ENCODE results near the gene AUTS2.

The AUTS2 gene

DNA sequence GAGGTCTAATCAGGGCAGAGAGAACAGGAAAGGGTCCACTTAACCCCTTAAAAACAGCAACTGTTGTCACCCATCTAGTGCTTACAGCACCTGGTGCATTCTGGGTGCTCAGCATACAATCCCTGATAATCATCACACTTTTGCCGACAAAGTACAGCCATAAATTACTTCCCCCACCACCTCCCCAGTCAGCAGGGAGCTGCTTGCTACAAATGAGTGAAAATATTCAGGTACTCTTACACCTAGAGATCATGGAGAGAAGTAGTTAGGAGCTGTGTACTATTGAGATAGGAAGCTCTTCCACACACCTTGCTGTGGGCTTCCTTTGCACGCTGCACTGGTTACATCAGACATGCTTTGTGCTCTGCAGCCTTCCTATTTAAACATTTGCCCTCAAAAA, 810.2 kb downstream of the AUTS2 start:
- CTCF ChIA-PET: no interaction called here
- no peak for TF ChIP-seq SP1 (IDR thresholded peaks at IDR 0.05)
- TF ChIP-seq, protein P1, sequence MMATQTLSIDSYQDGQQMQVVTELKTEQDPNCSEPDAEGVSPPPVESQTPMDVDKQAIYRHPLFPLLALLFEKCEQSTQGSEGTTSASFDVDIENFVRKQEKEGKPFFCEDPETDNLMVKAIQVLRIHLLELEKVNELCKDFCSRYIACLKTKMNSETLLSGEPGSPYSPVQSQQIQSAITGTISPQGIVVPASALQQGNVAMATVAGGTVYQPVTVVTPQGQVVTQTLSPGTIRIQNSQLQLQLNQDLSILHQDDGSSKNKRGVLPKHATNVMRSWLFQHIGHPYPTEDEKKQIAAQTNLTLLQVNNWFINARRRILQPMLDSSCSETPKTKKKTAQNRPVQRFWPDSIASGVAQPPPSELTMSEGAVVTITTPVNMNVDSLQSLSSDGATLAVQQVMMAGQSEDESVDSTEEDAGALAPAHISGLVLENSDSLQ (IDR thresholded peaks at IDR 0.05): no peak
- TF ChIP-seq FOXA1 (IDR thresholded peaks at IDR 0.05): no peak
- no peak for TF ChIP-seq L3MBTL2 (conservative IDR thresholded peaks at IDR 0.05)
- no peak for TF ChIP-seq NFRKB (IDR thresholded peaks at IDR 0.05)
- TF ChIP-seq ELF4 (IDR thresholded peaks at IDR 0.05): no peak
- no peak for TF ChIP-seq ZNF384 (IDR thresholded peaks at IDR 0.05)
- no peak for TF ChIP-seq FOXM1 (IDR thresholded peaks at IDR 0.05; ENCODE audit: borderline replicate concordance)
- TF ChIP-seq ARNT (IDR thresholded peaks at IDR 0.05): no peak
- no peak for TF ChIP-seq FOXK2 (IDR thresholded peaks at IDR 0.05)
- TF ChIP-seq LEF1 (IDR thresholded peaks at IDR 0.05; ENCODE audit: borderline replicate concordance): no peak
- no peak for TF ChIP-seq SUZ12 (IDR thresholded peaks at IDR 0.05)
- DNase-seq (ENCODE audit: extremely low spot score): no peak
- POLR2A ChIA-PET: no interaction called here

DNA sequence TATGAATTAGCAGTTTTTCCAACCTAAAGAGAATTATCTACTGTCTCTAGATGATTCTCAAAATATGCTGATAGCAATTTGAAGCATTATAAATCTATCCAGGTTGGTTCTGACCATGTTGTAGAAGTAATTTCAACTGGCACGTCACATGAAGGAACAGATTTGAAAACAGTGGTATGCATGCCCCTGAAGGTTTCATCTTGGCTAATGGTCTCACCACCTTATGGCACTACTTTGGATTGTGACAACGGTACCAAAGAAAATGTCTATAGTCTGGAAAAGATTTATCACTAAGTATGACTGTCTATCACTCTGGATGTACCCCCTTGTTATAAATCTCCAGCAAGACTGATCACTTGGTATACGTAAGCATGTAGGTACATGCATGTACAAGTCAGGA, 810.6 kb downstream of the AUTS2 start:
- TF ChIP-seq ARNT (IDR thresholded peaks at IDR 0.05) (no peak), HDGF (IDR thresholded peaks at IDR 0.05; ENCODE audit: borderline replicate concordance) (no peak), NFRKB (IDR thresholded peaks at IDR 0.05) (no peak), BHLHE40 (IDR thresholded peaks at IDR 0.05; ENCODE audit: borderline replicate concordance) (no peak), SP1 (IDR thresholded peaks at IDR 0.05) (no peak), SUZ12 (IDR thresholded peaks at IDR 0.05) (no peak), TARDBP (IDR thresholded peaks at IDR 0.05) (no peak), FOXK2 (IDR thresholded peaks at IDR 0.05) (no peak), LEF1 (IDR thresholded peaks at IDR 0.05; ENCODE audit: borderline replicate concordance) (no peak), FOXA1 (IDR thresholded peaks at IDR 0.05) (no peak), CTBP1 (IDR thresholded peaks at IDR 0.05; ENCODE audit: borderline replicate concordance) (no peak), L3MBTL2 (conservative IDR thresholded peaks at IDR 0.05) (no peak), FOXM1 (IDR thresholded peaks at IDR 0.05; ENCODE audit: borderline replicate concordance) (no peak), ZNF384 (IDR thresholded peaks at IDR 0.05) (no peak), ELF4 (IDR thresholded peaks at IDR 0.05) (no peak)
- TF ChIP-seq, protein P1 (IDR thresholded peaks at IDR 0.05): no peak
- DNase-seq (ENCODE audit: extremely low spot score): no peak
- ChIA-PET POLR2A (no interaction called here), CTCF (no interaction called here)

DNA sequence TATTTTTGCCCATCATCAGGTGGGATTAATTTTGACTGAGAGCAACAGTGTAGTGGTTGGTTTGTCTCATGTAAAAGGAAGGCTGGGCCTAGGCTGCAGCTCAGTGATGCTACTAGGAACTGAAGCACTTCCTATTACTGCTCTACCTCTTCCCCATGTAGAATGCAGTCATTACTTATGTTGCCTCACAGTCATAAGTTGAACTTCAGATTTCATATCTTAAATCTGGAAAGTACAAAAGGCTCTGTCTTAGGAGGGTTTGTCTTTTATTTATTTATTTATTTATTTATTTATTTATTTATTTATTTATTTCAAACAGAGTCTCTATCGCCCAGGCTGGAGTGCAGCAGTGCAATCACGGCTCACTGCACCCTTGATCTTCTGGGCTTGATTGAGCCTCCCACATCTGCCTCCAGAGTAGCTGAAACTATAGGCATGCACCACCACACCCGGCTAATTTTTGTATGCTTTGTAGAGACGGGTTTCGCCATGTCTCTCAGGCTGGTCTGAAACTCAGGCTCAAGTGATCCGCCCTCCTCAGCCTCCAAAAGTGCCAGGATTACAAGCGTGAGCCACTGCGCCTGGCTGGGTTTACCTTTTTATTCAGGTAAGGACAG, 812.0 kb downstream of the AUTS2 start:
- POLR2A ChIA-PET: no interaction called here
- DNase-seq (ENCODE audit: extremely low spot score): no peak
- CTCF ChIA-PET: no interaction called here
- TF ChIP-seq FOXK2 (IDR thresholded peaks at IDR 0.05): no peak
- TF ChIP-seq SUZ12 (IDR thresholded peaks at IDR 0.05): no peak
- TF ChIP-seq ARNT (IDR thresholded peaks at IDR 0.05): no peak
- no peak for TF ChIP-seq LEF1 (IDR thresholded peaks at IDR 0.05; ENCODE audit: borderline replicate concordance)
- TF ChIP-seq SP1 (IDR thresholded peaks at IDR 0.05): no peak
- no peak for TF ChIP-seq CTBP1 (IDR thresholded peaks at IDR 0.05; ENCODE audit: borderline replicate concordance)
- no peak for TF ChIP-seq NFRKB (IDR thresholded peaks at IDR 0.05)
- TF ChIP-seq, protein P1 (IDR thresholded peaks at IDR 0.05): no peak
- TF ChIP-seq TARDBP (IDR thresholded peaks at IDR 0.05): no peak
- no peak for TF ChIP-seq L3MBTL2 (conservative IDR thresholded peaks at IDR 0.05)
- TF ChIP-seq FOXM1 (IDR thresholded peaks at IDR 0.05; ENCODE audit: borderline replicate concordance): no peak
- no peak for TF ChIP-seq HDGF (IDR thresholded peaks at IDR 0.05; ENCODE audit: borderline replicate concordance)
- TF ChIP-seq FOXA1 (IDR thresholded peaks at IDR 0.05): no peak
- no peak for TF ChIP-seq BHLHE40 (IDR thresholded peaks at IDR 0.05; ENCODE audit: borderline replicate concordance)
- no peak for TF ChIP-seq ZNF384 (IDR thresholded peaks at IDR 0.05)
- TF ChIP-seq ELF4 (IDR thresholded peaks at IDR 0.05): no peak

DNA sequence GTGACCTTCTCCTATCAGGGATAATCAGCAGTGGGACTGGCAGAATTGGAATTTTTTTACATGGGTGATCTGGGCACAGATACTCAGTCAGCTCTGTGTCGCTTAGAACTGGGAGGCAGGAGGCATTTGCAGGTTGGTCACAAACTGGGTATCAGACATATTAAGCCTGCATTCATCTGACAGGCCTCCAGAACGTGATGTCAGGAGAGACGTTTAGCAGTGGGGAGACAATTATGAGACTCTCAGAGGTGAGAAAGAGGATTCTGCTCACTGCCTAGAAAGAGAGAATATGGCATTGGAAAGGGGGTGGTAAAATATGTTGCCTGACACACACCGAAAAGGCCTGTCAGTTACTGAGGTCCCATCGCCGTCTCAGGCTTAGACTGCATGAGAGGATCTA, 816.1 kb downstream of the AUTS2 start:
- ChIA-PET CTCF (interaction anchor here (1.3 kb wide), 1 partner anchor 11 kb away, joined by 3 read pairs; no protein-coding TSS in a partner anchor), POLR2A (no interaction called here)
- no peak for TF ChIP-seq LEF1 (IDR thresholded peaks at IDR 0.05; ENCODE audit: borderline replicate concordance)
- TF ChIP-seq L3MBTL2 (conservative IDR thresholded peaks at IDR 0.05): no peak
- no peak for TF ChIP-seq TARDBP (IDR thresholded peaks at IDR 0.05)
- no peak for TF ChIP-seq ELF4 (IDR thresholded peaks at IDR 0.05)
- no peak for TF ChIP-seq SP1 (IDR thresholded peaks at IDR 0.05)

DNA sequence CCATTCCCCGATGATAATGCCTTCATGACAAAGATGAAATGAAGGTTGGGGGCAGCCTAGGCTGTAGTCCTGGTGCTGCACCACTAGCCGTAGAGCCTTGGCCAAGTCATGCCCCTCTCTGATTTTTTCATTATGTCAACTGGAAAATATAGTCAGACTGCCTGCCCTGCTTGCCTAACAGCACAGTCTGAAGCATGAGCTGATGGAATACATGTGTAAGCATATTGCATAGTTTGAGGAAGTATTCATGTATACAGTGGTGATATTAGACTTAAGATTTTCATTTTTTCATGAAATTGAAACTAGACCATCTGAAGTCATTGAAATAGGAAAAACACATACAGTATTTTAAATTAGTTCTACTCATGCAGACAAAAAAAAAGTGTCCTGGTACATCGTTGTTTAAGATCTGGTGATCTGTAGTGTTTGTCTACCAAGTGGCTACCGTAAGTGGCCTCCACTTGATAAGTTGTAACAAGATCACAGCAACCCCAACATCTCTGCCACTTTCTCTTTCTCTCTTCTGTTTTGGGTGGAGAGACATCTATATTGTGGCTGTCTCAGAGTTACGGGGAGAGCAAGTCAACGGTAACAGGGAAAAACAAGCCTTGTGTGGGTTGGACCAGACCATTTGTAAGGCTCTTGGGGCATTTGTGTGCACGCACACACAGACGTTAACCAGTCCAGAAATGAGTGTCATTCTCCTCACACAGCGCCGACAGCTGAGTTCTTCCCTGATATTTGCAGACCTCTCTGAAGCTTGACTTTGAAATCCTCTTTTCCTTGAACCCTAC, 817.1 kb downstream of the AUTS2 start:
- no peak for TF ChIP-seq HDGF (IDR thresholded peaks at IDR 0.05; ENCODE audit: borderline replicate concordance)
- no peak for TF ChIP-seq FOXK2 (IDR thresholded peaks at IDR 0.05)
- no peak for TF ChIP-seq ZNF384 (IDR thresholded peaks at IDR 0.05)
- TF ChIP-seq LEF1 (IDR thresholded peaks at IDR 0.05; ENCODE audit: borderline replicate concordance): no peak
- TF ChIP-seq SP1 (IDR thresholded peaks at IDR 0.05): no peak
- TF ChIP-seq BHLHE40 (IDR thresholded peaks at IDR 0.05; ENCODE audit: borderline replicate concordance): no peak
- TF ChIP-seq ELF4 (IDR thresholded peaks at IDR 0.05): no peak
- TF ChIP-seq L3MBTL2 (conservative IDR thresholded peaks at IDR 0.05): no peak
- TF ChIP-seq TARDBP (IDR thresholded peaks at IDR 0.05): no peak
- TF ChIP-seq NFRKB (IDR thresholded peaks at IDR 0.05): no peak
- TF ChIP-seq FOXM1 (IDR thresholded peaks at IDR 0.05; ENCODE audit: borderline replicate concordance): no peak
- no peak for TF ChIP-seq ARNT (IDR thresholded peaks at IDR 0.05)
- TF ChIP-seq SUZ12 (IDR thresholded peaks at IDR 0.05): no peak
- no peak for TF ChIP-seq FOXA1 (IDR thresholded peaks at IDR 0.05)
- TF ChIP-seq CTBP1 (IDR thresholded peaks at IDR 0.05; ENCODE audit: borderline replicate concordance): no peak
- TF ChIP-seq, protein P1 (IDR thresholded peaks at IDR 0.05): no peak
- ChIA-PET POLR2A (no interaction called here), CTCF (no interaction called here)
- no peak for DNase-seq (ENCODE audit: extremely low spot score)

More for the DNA sequence above, 816.1 kb downstream of the AUTS2 start:
- no peak for DNase-seq (ENCODE audit: extremely low spot score)
